Astrocyte (in vitro differentiated cells and primary cell): Measurements from ENCODE around the gene NRG3. TPM values are rescaled to one million over a fixed set of nuclear protein-coding genes. Genes with fewer than 3 reads are reported as not detected.

Experiments used
- DNase-seq: peaks from one replicate; pipeline ENCODE4 v3.0.0-alpha.2; 2010; ENCODE audit warnings: low read depth
- FAIRE-seq: peaks from 2 replicates; lab custom pipeline; 2011; peaks lifted over from hg19 to GRCh38; lab: Jason Lieb, UNC
- H2AFZ ChIP-seq: 2 replicates; pipeline ENCODE4 v1.6.0; 2012; ENCODE audit warnings: low read depth, low read length, inconsistent platforms
- H3K27ac ChIP-seq: 2 replicates; pipeline ENCODE4 v1.5.1; 2011; ENCODE audit warnings: low read depth, low read length, inconsistent platforms
- H3K27me3 ChIP-seq: 2 replicates; pipeline ENCODE4 v1.6.0; 2011; ENCODE audit warnings: low read length, inconsistent platforms; ENCODE audit not compliant: insufficient read depth
- H3K36me3 ChIP-seq: 2 replicates; pipeline ENCODE4 v1.5.1; 2011; ENCODE audit warnings: low read length, inconsistent platforms; ENCODE audit not compliant: insufficient read depth
- H3K4me1 ChIP-seq: 2 replicates; pipeline ENCODE4 v1.5.1; 2011; ENCODE audit warnings: low read length, inconsistent platforms; ENCODE audit not compliant: insufficient read depth
- H3K4me2 ChIP-seq: 2 replicates; pipeline ENCODE4 v1.6.0; 2012; ENCODE audit warnings: low read length, inconsistent platforms
- H3K4me3 ChIP-seq: 2 replicates; pipeline ENCODE4 v1.5.1; 2011; ENCODE audit warnings: low read depth, mild to moderate bottlenecking, low read length, inconsistent platforms; ENCODE audit not compliant: insufficient read depth
- H3K79me2 ChIP-seq: 2 replicates; pipeline ENCODE4 v1.6.0; 2012; ENCODE audit warnings: mild to moderate bottlenecking, low read length, inconsistent platforms; ENCODE audit not compliant: insufficient read depth
- H3K9ac ChIP-seq: 2 replicates; pipeline ENCODE4 v1.6.0; 2012; ENCODE audit warnings: mild to moderate bottlenecking, low read length, inconsistent platforms
- H3K9me3 ChIP-seq: 2 replicates; pipeline ENCODE4 v1.5.1; 2012; ENCODE audit warnings: low read depth, mild to moderate bottlenecking, low read length, inconsistent platforms; ENCODE audit not compliant: insufficient read depth
- H4K20me1 ChIP-seq: 2 replicates; pipeline ENCODE4 v1.6.0; 2012; ENCODE audit warnings: low read length, inconsistent platforms; ENCODE audit not compliant: insufficient read depth
- H3K27ac Mint-ChIP-seq: one replicate; pipeline ENCODE4 v1.8.0; 2021; ENCODE audit warnings: mild to moderate bottlenecking, mixed read lengths; ENCODE audit not compliant: unreplicated experiment
- H3K27me3 Mint-ChIP-seq: one replicate; pipeline ENCODE4 v1.8.0; 2021; ENCODE audit warnings: low read depth, mixed read lengths; ENCODE audit not compliant: unreplicated experiment
- H3K36me3 Mint-ChIP-seq: one replicate; pipeline ENCODE4 v1.8.0; 2021; ENCODE audit warnings: low read depth, mixed read lengths; ENCODE audit not compliant: unreplicated experiment
- H3K4me1 Mint-ChIP-seq: one replicate; pipeline ENCODE4 v1.8.0; 2021; ENCODE audit warnings: low read depth, mixed read lengths; ENCODE audit not compliant: unreplicated experiment
- H3K4me3 Mint-ChIP-seq: one replicate; pipeline ENCODE4 v1.8.0; 2021; ENCODE audit warnings: mild to moderate bottlenecking, moderate library complexity, mixed read lengths; ENCODE audit not compliant: unreplicated experiment
- H3K9me3 Mint-ChIP-seq: one replicate; pipeline ENCODE4 v1.8.0; 2021; ENCODE audit warnings: mild to moderate bottlenecking, mixed read lengths; ENCODE audit not compliant: unreplicated experiment
- CTCF ChIP-seq: IDR thresholded peaks from 2 replicates; pipeline ENCODE4 v1.5.1; 2011; ENCODE audit warnings: low read depth, mild to moderate bottlenecking, inconsistent platforms, low read length, moderate library complexity; ENCODE audit not compliant: insufficient read depth
- EZH2 ChIP-seq: IDR thresholded peaks from 2 replicates; pipeline ENCODE4 v1.6.1; 2012; ENCODE audit warnings: mild to moderate bottlenecking, low read length, inconsistent platforms; ENCODE audit not compliant: insufficient read depth
- total RNA-seq: library from RNA; stranded (reverse); gene quantifications from 2 replicates; pipeline ENCODE4 v1.2.1, GENCODE V29; 2021

The NRG3 gene
- total RNA-seq, 1 donor from 2014 or later = 2.1 TPM

- TF ChIP-seq EZH2 (no peak), CTCF (no peak)
- Mint-ChIP-seq H3K27me3 (peaks cover 4% of the 10 kb centered on the region), H3K27ac (no peak overlapping the region), H3K4me3 (no peak overlapping the region), H3K36me3 (no peaks in the 10 kb centered on the region), H3K4me1 (peaks cover 6% of the 10 kb centered on the region), H3K9me3 (no peaks in the 10 kb centered on the region)
- no peak overlapping the region for H3K4me2 ChIP-seq
- no peak overlapping the region for H3K4me3 ChIP-seq
- H3K36me3 ChIP-seq = no peaks in the 10 kb centered on the region
- H3K79me2 ChIP-seq = no peaks in the 10 kb centered on the region
- H3K9me3 ChIP-seq = no peaks in the 10 kb centered on the region
- no peak overlapping the region for H3K27ac ChIP-seq
- H3K4me1 ChIP-seq = no peaks in the 10 kb centered on the region
- no peak overlapping the region for H2AFZ ChIP-seq
- FAIRE-seq (no peak), DNase-seq (no peak)
- H4K20me1 ChIP-seq = no peaks in the 10 kb centered on the region
- no peak overlapping the region for H3K9ac ChIP-seq
- no peaks in the 10 kb centered on the region for H3K27me3 ChIP-seq
Measured at GRCh38 chr10:81894616-81895015, 19.6 kb downstream of the NRG3 start.

GRCh38 chr10:81898518-81898917 is 23.5 kb downstream of the NRG3 start:
- Histone ChIP-seq H3K4me1 (no peaks in the 10 kb centered on the region), H3K36me3 (no peaks in the 10 kb centered on the region), H3K27me3 (no peaks in the 10 kb centered on the region), H3K4me2 (no peak overlapping the region), H3K79me2 (no peaks in the 10 kb centered on the region), H3K9me3 (no peaks in the 10 kb centered on the region), H3K9ac (no peak overlapping the region), H2AFZ (no peak overlapping the region), H3K27ac (no peak overlapping the region), H4K20me1 (no peaks in the 10 kb centered on the region), H3K4me3 (no peak overlapping the region)
- DNase-seq = no peak
- no peak for FAIRE-seq
- peaks cover 2% of the 10 kb centered on the region for H3K27me3 Mint-ChIP-seq
- H3K4me1 Mint-ChIP-seq = no peaks in the 10 kb centered on the region
- TF ChIP-seq EZH2 (no peak), CTCF (no peak)
- H3K27ac Mint-ChIP-seq = no peak overlapping the region
- H3K4me3 Mint-ChIP-seq = no peak overlapping the region
- no peaks in the 10 kb centered on the region for H3K9me3 Mint-ChIP-seq
- no peaks in the 10 kb centered on the region for H3K36me3 Mint-ChIP-seq

GRCh38 chr10:81900989-81901388 is 26.0 kb downstream of the NRG3 start:
- DNase-seq = no peak
- H3K4me2 ChIP-seq = no peak overlapping the region
- no peaks in the 10 kb centered on the region for H3K9me3 Mint-ChIP-seq
- H3K27me3 Mint-ChIP-seq = peaks cover 2% of the 10 kb centered on the region
- no peak overlapping the region for H3K4me3 ChIP-seq
- H3K27ac ChIP-seq = no peak overlapping the region
- H3K27me3 ChIP-seq = no peaks in the 10 kb centered on the region
- no peaks in the 10 kb centered on the region for H4K20me1 ChIP-seq
- no peaks in the 10 kb centered on the region for H3K36me3 ChIP-seq
- no peaks in the 10 kb centered on the region for H3K9me3 ChIP-seq
- H3K27ac Mint-ChIP-seq = no peak overlapping the region
- TF ChIP-seq CTCF = no peak
- TF ChIP-seq EZH2 = no peak
- H3K9ac ChIP-seq = no peak overlapping the region
- H2AFZ ChIP-seq = no peak overlapping the region
- H3K4me1 ChIP-seq = no peaks in the 10 kb centered on the region
- no peaks in the 10 kb centered on the region for H3K79me2 ChIP-seq
- H3K4me3 Mint-ChIP-seq = no peak overlapping the region
- no peak for FAIRE-seq
- no peaks in the 10 kb centered on the region for H3K4me1 Mint-ChIP-seq
- no peaks in the 10 kb centered on the region for H3K36me3 Mint-ChIP-seq
